OCI-LY1 (cell line): ENCODE results near the gene DYNLT1.

ENCODE experiments used
- H2AFZ ChIP-seq: fragments of 200-600 bp; sonication (generic), shearing (Covaris generic); 2 replicates; pipeline ENCODE4 v1.6.0; 2014; ENCODE audit warnings: antibody characterized with exemption, mild to moderate bottlenecking, low read length
- H3F3A ChIP-seq: fragments of 200-600 bp; sonication (generic), shearing (Covaris generic); 2 replicates; pipeline ENCODE4 v1.6.0; 2014; ENCODE audit warnings: mild to moderate bottlenecking, antibody characterized with exemption, low read length, moderate library complexity; ENCODE audit not compliant: insufficient read depth
- H3K27ac ChIP-seq: fragments of 200-600 bp; sonication (generic); 2 replicates; pipeline ENCODE4 v1.5.1; 2014; ENCODE audit warnings: low read length, mixed run types, mild to moderate bottlenecking, low read depth; ENCODE audit not compliant: poor library complexity, severe bottlenecking
- H3K27me3 ChIP-seq: fragments of 200-600 bp; sonication (generic); 2 replicates; pipeline ENCODE4 v1.6.0; 2014; ENCODE audit warnings: antibody characterized with exemption, mild to moderate bottlenecking, low read length, moderate library complexity; ENCODE audit not compliant: insufficient read depth
- H3K36me3 ChIP-seq: fragments of 200-600 bp; sonication (generic); 2 replicates; pipeline ENCODE4 v1.6.1; 2014; ENCODE audit warnings: mild to moderate bottlenecking, antibody characterized with exemption, low read length, moderate library complexity, mixed read lengths; ENCODE audit not compliant: insufficient read depth
- H3K4me1 ChIP-seq: fragments of 200-600 bp; sonication (generic); 2 replicates; pipeline ENCODE4 v1.5.1; 2014; ENCODE audit warnings: mild to moderate bottlenecking, low read length, moderate library complexity; ENCODE audit not compliant: insufficient read depth, severe bottlenecking
- H3K4me2 ChIP-seq: fragments of 200-600 bp; sonication (generic), shearing (Covaris generic); 2 replicates; pipeline ENCODE4 v1.6.1; 2014; ENCODE audit warnings: low read length
- H3K4me3 ChIP-seq: fragments of 200-600 bp; sonication (generic); 2 replicates; pipeline ENCODE4 v1.5.1; 2014; ENCODE audit warnings: low read length, low read depth, mild to moderate bottlenecking, mixed read lengths; ENCODE audit not compliant: poor library complexity, severe bottlenecking
- H3K79me2 ChIP-seq: fragments of 200-600 bp; shearing (Covaris generic); 2 replicates; pipeline ENCODE4 v1.6.1; 2016; ENCODE audit warnings: mixed run types, low read length, mixed read lengths; ENCODE audit not compliant: insufficient read depth
- H3K9ac ChIP-seq: fragments of 200-600 bp; sonication (generic), shearing (Covaris generic); 2 replicates; pipeline ENCODE4 v1.6.1; 2014; ENCODE audit warnings: mild to moderate bottlenecking, low read length, mixed read lengths
- H3K9me2 ChIP-seq: fragments of 200-600 bp; sonication (generic), shearing (Covaris generic); 2 replicates; pipeline ENCODE4 v1.6.1; 2014; ENCODE audit warnings: low read depth, mild to moderate bottlenecking, low read length, mixed read lengths
- H3K9me3 ChIP-seq: fragments of 200-600 bp; shearing (Covaris generic); 2 replicates; pipeline ENCODE4 v1.6.1; 2014; ENCODE audit warnings: low read length, mixed read lengths
- H4K20me1 ChIP-seq: fragments of 200-600 bp; sonication (generic), shearing (Covaris generic); 2 replicates; pipeline ENCODE4 v1.6.0; 2016; ENCODE audit warnings: mild to moderate bottlenecking, low read length; ENCODE audit not compliant: insufficient read depth
- CTCF ChIP-seq: fragments of 200-600 bp; sonication (generic), shearing (Covaris generic); IDR thresholded peaks from 2 replicates; pipeline ENCODE4 v1.5.1; 2017; ENCODE audit warnings: mild to moderate bottlenecking, antibody characterized with exemption, low read length, moderate library complexity, mixed read lengths
- EZH2 ChIP-seq: fragments of 200-600 bp; sonication (generic), shearing (Covaris generic); IDR thresholded peaks from 2 replicates; pipeline ENCODE4 v1.8.0; 2017; ENCODE audit warnings: borderline replicate concordance, mixed run types, mild to moderate bottlenecking, antibody characterized with exemption, low read length, moderate library complexity, mixed read lengths

The DYNLT1 gene

GRCh38 chr6:158610319-158610968, 34.1 kb downstream of the DYNLT1 start:
- H3K4me3 ChIP-seq, result no peak overlapping the region
- no peaks in the 10 kb centered on the region for H3K9me3 ChIP-seq
- no peak overlapping the region for H3K9ac ChIP-seq
- H4K20me1 ChIP-seq, result no peaks in the 10 kb centered on the region
- H3K27ac ChIP-seq, result no peak overlapping the region
- TF ChIP-seq CTCF (no peak), EZH2 (no peak)
- H3K79me2 ChIP-seq, result no peaks in the 10 kb centered on the region
- no peaks in the 10 kb centered on the region for H3K9me2 ChIP-seq
- H3K4me1 ChIP-seq, result no peaks in the 10 kb centered on the region
- H2AFZ ChIP-seq, result no peak overlapping the region
- H3K36me3 ChIP-seq, result peaks cover 61% of the 10 kb centered on the region
- no peak overlapping the region for H3K4me2 ChIP-seq
- no peaks in the 10 kb centered on the region for H3F3A ChIP-seq
- H3K27me3 ChIP-seq, result no peaks in the 10 kb centered on the region

GRCh38 chr6:158609455-158610155, 34.9 kb downstream of the DYNLT1 start:
- Histone ChIP-seq H3K9me3 (no peaks in the 10 kb centered on the region), H4K20me1 (no peaks in the 10 kb centered on the region), H3K4me3 (no peak overlapping the region), H3K9ac (no peak overlapping the region), H2AFZ (no peak overlapping the region), H3K79me2 (no peaks in the 10 kb centered on the region), H3F3A (no peaks in the 10 kb centered on the region), H3K4me2 (no peak overlapping the region), H3K27ac (no peak overlapping the region), H3K27me3 (no peaks in the 10 kb centered on the region), H3K36me3 (peaks cover 62% of the 10 kb centered on the region), H3K4me1 (no peaks in the 10 kb centered on the region), H3K9me2 (no peaks in the 10 kb centered on the region)
- no peak for TF ChIP-seq CTCF
- no peak for TF ChIP-seq EZH2

DNA sequence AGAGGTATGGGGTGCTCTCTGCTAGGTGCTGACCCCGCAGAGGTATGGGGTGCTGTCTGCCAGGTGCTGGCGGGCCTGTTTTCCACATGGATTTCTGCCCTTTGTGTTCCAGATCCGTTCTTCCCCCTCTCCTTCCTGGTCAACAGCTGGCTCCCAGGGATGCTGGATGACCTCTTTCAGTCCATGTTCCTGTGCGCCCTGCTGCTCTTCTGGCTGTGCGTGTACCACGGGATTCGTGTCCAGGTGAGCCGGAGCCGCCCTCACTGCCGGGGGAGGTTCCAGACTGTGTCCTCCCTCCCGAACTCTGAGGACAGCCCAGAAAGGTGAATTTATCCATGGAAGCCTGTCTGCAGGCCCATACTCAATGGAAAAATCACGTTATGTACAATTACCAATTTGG, 36.3 kb downstream of the DYNLT1 start:
- TF ChIP-seq CTCF (no peak), EZH2 (no peak)
- Histone ChIP-seq H3K27ac (no peak overlapping the region), H3K4me1 (no peaks in the 10 kb centered on the region), H3K9ac (no peak overlapping the region), H2AFZ (no peak overlapping the region), H3K4me2 (no peak overlapping the region), H3F3A (no peaks in the 10 kb centered on the region), H3K9me2 (no peaks in the 10 kb centered on the region), H3K4me3 (no peak overlapping the region), H3K27me3 (no peaks in the 10 kb centered on the region), H3K79me2 (no peaks in the 10 kb centered on the region), H4K20me1 (no peaks in the 10 kb centered on the region), H3K36me3 (peaks cover 53% of the 10 kb centered on the region), H3K9me3 (no peaks in the 10 kb centered on the region)
